Activated CD4-positive, alpha-beta T cell treated with anti-CD3 and anti-CD28 coated beads, Interleukin-2, amount 50 U/mL, for 24 hours (primary cell): ENCODE data around the gene NR1D1.

Source experiments
- DNase-seq, 2 donors: peaks; one replicate each; pipeline ENCODE4 v3.0.0-alpha.2; 2020; ENCODE audit warnings: low read depth in 1 of 2, low spot score in 1 of 2

The NR1D1 gene

DNA sequence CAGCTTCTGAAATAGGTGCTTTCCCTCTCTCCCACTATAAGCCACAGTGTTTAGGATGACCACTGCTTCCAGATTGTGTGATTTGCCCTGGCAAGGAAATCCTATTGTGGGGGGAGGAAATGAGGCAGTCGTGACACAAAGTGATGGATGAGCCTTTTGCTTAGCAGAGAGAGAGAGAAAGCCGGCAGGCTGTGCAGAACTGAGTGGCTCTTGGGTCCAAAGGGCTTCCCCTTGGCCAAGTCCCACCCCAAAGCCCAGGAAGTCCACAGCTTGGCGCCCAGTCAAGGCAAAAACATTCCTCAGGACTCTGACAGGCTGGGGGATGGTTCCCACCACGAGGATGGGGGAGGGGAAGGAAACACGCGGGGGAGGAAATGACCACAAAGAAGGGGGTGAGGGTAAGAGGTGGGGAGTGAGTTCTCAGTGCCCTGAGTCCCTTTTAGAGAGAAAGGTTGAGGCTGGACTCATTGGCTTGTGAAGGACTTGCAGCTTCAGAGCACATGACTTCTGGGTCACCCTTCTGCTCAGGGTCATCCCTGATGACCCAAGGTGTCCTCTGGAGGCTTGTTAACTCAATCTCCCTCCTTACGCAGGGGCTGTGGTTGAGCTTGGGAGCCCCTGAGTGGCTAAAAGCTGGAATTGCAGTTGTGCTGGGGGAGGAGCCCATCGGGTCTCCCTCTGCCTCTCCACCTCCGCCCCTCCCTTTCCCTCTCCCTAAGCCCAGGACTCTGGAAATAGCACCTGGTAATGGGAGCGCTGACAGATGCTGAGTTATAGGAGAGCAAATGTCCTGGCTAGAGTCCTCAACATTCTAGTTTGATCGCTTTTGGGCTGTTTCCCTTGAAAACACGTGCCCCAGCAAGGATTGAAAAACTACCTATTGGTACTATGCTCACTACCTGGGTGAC lies 11.1 kb upstream of the NR1D1 start:
- DNase-seq = peak in 1 of 2 donors; percentile 65

GRCh38 chr17:40110026-40110845 lies 9.8 kb upstream of the NR1D1 start:
- DNase-seq = no peak

DNA sequence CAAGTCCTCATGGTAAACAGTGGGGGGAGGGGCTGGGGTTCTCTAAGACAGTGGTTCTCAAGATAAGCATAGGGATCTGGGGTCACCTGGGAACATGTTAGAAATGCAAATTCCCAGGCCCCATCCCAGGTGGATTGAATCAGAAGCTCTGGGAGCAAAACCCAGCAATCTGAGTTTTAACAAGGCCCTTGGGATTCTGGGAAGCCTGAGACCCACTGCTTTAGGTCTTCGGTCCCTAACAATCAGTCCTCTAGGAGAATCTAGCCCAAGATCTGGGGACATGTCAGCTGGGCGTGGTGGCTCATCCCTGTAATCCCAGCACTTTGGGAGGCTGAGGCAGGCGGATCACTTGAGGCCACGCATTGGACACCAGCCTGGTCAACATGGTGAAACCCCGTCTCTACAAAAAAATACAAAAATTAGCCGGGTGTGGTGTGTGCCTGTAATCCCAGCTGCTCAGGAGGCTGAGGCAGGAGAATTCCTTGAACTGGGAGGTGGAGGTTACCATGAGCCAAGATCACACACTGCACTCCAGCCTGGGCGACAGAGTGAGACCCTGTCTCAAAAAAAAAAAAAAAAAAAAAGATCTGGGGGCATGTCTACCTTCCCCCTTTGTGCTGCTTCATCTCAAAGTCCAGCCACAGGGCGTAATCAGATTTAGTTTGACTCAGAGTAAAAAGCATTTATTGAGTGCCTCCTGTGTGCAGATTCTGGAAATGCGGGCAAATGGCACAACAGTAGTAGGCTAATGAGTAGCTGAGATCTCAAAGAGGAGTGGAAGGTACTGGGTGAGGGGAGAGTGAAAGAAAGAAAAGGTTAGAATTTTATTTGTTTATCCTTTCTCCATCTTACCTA lies 8.8 kb upstream of the NR1D1 start:
- no peak for DNase-seq

DNA sequence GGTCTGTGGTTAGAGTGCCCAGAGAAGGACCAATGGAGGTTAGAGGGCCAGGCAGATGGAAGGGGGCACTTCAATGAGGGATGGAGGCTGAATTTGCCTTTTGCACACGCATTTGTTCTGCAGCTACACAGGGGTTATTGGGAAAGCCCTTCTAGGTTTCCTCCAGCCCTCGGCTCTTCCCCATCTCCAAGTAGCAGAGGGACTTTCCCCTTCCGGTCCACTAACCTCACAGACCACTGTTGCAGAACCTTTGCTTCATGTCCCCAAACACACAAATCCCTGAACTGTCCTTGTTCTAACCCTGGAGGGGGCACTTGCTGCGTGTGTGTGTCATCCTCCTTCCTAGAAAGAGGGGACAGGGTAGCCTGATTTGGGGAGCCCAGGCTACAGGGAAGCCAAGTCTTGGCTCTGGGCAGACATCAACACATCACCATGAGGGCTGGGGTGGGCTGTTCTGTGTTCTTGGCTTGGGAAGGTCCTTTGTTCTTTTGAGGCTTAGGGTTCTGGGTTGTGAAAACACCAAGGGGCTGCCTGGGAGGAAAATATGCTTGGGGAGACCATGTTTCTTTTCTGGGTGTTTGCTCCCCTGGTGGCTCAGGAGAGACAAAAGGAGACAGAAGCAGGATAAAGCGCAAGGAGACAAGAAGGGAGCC lies 7.3 kb upstream of the NR1D1 start:
- DNase-seq = no peak

DNA sequence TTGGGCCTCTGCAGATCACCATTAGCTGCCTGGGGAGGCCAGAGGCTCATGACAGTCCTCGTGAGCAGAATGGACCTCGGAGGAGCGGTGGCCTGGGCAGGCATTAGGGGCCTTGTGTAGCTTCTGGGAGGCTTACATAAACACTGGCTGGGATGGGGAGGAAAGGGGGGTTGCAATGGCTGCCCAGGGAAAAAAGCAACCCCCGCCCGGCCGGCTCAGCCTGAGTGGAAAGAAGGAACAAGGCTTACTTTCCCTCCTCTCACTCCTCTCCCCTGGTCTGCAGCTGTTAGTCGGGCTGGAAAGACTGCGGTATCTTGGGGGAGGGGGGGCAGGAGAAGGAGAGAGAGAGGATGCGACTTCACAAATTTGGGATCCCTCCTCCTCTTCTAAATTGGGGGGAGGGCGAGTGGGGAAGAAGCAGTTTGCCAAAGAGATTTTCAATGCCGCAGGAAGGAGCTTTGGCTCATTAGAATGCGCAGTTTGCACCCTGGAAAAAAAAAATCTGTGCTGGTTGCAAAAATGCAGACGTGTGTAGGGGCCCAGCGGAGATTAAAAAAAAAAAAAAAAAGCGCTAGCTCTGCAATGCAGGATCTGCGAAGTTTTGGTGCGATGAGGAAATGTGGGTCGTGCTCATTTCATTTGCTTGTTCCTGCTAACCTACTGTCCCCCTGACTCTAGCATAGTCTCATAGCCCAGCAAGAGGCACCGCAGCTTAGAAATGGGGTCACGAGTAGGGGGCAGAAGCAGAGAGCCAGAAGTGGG lies 6.6 kb upstream of the NR1D1 start:
- no peak for DNase-seq

- no peak for DNase-seq
These were observed 5.7 kb upstream of the NR1D1 start for GRCh38 chr17:40105861-40106759.

- DNase-seq = no peak
These were observed 4.5 kb upstream of the NR1D1 start for GRCh38 chr17:40104594-40105486.

GRCh38 chr17:40103688-40104087 lies 3.3 kb upstream of the NR1D1 start:
- DNase-seq = no peak

DNA sequence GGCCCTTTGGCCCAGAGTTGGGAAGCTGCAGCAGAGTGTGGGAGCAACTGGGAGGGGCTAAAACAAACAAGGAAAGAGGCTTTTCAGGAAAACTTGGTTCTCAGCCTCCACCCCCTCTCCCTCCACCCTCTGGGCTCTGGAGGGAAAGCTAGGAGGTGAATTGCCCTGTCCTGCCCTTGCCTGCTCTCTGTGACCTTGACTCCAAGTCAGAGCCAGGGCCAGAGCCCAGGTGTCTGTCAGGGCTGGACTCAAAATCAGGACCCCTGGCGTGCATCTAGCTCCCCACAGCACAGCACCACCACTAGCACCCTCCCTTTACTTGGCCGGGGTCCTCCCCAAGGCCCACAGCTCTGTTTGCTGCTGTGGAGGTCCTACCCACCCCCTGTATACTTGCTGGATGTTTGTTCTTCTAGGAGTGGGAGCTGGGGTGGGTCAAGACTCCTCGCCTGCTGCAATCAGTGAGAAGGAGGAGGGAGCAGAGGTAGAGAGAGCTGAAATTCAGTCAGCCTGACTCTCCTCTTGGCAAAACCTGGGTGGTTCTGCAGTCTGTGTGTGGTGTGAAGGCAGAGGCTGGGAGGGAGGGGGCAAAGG lies 2.8 kb upstream of the NR1D1 start:
- DNase-seq = no peak

DNA sequence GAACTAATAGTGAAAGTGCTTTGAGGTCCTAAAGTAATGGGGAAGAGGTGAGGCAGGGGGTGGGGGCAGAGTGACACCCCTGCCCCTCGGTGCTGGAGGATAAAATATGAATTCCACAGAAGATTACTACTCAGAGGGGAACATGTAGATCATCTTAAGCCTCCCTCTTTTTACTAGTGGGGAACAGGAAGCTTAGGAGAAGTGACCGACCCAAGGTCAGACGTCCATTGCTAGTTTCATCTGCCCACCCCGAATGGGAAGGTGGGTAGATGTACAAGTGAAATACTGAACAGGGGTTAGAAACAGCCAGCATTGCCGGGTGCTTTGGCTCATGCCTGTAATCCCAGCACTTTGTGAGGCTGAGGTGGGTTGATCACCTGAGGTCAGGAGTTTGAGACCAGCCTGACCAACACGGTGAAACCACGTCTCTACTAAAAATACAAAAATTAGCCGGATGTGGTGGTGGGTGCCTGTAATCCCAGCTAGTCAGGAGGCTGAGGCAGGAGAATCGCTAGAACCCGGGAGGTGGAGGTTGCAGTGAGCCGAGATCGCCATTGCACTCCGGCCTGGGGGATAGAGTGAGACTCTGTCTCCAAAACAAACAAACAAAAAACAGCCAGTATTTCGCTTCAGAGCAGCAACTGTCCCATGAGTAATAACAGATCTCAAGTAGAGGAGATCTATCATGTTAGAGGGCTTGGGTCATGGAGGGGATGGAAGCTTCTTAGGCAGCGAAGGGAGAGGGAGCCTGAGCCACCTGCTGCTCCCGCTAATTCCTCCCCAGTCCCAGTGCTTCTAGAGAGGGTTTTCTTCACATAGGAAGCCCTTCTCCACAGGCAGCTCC lies 1.2 kb upstream of the NR1D1 start:
- no peak for DNase-seq

DNA sequence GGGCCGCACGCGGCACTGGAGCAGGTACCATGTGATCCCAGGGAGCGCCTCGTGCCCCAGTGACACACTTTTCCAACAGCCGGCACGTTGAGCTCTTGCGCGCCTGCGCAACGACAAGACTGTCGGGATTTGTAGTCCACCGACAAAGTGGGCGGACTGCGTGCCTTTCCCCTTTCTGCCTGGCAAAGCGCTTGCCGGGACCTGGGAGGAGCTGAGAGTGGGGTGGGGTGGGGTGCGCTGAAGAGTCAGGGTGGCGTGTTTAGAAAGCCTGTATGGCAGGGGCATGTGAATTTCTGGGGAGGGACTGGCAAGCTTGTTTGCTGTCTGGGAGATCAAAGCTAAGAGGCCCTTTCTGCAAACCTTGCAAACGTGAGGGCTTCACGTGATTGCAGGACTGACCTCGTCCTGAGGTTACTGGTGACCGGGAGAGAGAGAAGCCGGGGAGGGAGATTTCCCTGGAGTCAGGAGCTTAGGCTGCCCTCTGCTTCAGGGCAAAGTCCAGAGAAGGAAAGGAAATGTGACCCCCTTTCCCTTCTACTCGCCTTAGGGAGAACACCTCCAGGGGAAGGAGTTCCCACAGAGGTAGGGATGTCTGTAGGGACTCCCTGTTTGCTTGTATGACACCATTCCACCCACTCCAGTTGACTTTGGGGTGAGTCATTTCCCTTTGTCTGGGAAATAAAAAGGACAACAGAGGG lies 429 bp upstream of the NR1D1 start:
- peak; percentile 72 to 90 for DNase-seq

DNA sequence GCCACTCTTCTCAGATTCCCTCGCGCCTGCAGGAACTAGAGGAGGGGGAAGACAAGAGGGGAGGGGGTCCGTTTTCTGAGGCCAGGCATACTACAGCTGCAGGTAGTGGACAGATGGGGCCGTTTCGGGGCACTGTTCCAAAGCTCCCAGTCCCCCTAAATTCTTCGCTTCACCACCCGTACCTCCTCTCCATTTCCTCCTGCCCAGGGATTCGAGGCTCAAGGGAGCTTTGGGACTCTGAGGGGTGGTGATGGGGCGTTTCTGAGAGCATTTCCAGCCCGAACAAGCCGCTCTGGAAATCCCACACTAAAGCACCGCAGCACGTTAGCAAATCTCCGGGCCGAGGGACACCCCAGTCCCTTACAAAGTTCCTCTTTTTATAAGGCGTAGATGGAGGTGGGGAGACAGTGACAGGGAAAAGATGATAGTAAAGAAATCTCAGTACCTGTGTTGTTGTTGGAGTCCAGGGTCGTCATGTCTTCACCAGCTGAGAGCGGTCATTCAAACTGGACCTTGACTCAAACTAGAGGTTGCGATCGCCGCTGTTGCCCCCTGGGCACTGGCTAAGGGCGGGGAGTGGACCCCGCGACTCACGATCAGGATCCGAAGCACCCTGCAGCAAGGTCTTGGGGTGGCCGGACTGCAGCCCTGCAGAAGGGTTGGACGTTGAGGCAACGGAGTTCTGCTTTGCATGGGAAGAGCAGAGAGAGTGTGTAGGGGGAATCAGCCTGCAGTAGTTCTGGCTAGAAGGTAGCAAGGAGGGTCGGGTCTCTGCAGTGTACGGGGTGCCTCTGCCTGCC lies 570 bp downstream of the NR1D1 start:
- DNase-seq = no peak

DNA sequence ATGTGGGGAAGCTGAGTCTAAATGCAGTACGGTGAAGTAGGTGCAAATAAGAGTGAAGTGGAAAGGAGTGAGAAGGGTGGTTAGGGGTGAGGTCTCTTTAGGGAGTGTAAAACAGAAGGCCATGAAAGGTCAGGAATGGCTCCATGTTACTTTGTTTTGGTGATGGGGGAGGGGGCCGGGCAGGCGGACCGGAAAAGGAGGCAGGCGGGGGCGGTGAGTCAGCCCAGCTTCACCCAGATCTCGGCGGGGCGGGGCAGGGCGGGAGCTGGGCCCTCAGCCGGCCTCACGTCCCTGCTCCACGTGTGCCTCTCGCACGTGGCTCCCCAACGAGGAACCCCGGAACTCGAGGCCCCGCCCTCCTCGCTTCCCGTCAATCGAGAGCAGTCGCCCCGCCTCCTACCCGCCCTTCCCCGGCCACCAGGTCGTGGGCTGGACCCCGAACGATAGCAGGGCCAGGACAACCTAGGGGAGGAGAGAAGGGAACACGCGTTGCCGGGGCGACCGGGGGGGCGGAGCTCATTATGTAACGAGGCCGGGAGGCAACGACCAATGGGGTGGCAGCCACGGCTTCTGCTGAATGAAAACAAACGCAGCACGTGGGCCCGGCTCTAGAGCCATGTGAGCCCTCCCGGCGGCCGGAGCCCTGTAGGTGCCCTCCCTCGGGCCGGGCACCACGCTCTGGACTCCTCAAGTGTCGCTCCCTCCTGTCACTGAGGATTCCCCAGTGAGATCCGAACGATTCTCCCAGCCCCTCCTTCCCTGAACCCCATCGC lies 1.4 kb downstream of the NR1D1 start:
- peak; percentile 97 for DNase-seq
